ENCODE results near the gene SURF2. TPM values are rescaled to one million over a fixed set of nuclear protein-coding genes. Genes with fewer than 3 reads are reported as not detected.

The SURF2 gene
- total and polyA plus RNA-seq, 2 experiments from 2014 or later, result 39.9 to 104 TPM

DNA sequence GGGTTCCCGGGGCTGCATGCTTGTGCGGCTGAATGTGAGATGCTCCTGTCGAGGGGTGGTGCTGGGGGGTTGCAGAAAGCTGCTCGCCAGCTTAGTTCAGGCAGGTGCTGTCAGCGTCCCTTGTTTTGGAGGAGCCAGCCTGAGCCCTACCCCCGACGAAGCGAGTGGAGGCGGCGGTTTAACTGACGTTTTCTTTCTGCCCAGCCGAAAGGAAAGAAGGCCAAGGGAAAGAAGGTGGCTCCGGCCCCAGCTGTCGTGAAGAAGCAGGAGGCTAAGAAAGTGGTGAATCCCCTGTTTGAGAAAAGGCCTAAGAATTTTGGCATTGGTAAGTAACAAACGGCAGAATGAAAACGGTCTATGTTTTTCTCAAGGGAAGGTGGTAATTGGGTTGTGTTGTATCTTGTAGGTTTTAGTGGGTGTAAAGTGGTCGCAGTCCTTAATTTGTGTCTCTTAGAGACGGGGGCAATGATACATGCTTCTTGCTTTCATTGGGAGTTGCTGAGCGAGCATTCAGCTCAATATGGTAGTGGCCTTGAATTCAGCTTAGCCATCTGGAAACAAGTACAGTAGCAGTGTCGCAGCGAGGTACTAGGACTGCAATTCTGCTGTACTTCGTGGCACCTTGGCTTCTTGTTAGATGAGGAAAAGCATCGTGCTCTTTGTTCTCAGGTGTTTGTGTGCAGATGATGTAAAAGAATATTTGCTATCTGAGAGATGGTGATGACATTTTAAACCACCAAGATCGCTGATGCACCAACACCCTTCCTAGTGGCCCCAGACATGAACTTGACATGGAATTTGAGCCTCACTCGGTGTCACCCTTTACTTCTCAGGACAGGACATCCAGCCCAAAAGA is 7.4 kb upstream of the SURF2 start:
- TF ChIP-seq EZH2 (IDR thresholded peaks at IDR 0.05; ENCODE audit: low read depth, unreplicated experiment) (no peak), STAT1 (IDR thresholded peaks at IDR 0.05; ENCODE audit: unreplicated experiment) (no peak), CREB1 (CRISPR knock-in tag; IDR thresholded peaks at IDR 0.05; ENCODE audit: low read depth) (no peak), NANOG (IDR thresholded peaks at IDR 0.05; ENCODE audit: borderline replicate concordance) (no peak), EZH2phosphoT487 (IDR thresholded peaks at IDR 0.05; ENCODE audit: unreplicated experiment) (no peak), ZNF114 (CRISPR knock-in tag; IDR thresholded peaks at IDR 0.05) (no peak), ZNF331 (CRISPR knock-in tag; IDR thresholded peaks at IDR 0.05; ENCODE audit: low read depth) (no peak), ETS1 (IDR thresholded peaks at IDR 0.05) (no peak), JUNB (IDR thresholded peaks at IDR 0.05; ENCODE audit: unreplicated experiment) (no peak), REST (IDR thresholded peaks at IDR 0.05; ENCODE audit: unreplicated experiment) (no peak), POLR2AphosphoS5 (IDR thresholded peaks at IDR 0.05; ENCODE audit: low read depth) (no peak), ZNF462 (CRISPR knock-in tag; IDR thresholded peaks at IDR 0.05) (no peak)
- TF ChIP-seq, protein P1, sequence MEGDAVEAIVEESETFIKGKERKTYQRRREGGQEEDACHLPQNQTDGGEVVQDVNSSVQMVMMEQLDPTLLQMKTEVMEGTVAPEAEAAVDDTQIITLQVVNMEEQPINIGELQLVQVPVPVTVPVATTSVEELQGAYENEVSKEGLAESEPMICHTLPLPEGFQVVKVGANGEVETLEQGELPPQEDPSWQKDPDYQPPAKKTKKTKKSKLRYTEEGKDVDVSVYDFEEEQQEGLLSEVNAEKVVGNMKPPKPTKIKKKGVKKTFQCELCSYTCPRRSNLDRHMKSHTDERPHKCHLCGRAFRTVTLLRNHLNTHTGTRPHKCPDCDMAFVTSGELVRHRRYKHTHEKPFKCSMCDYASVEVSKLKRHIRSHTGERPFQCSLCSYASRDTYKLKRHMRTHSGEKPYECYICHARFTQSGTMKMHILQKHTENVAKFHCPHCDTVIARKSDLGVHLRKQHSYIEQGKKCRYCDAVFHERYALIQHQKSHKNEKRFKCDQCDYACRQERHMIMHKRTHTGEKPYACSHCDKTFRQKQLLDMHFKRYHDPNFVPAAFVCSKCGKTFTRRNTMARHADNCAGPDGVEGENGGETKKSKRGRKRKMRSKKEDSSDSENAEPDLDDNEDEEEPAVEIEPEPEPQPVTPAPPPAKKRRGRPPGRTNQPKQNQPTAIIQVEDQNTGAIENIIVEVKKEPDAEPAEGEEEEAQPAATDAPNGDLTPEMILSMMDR (conservative IDR thresholded peaks at IDR 0.05; ENCODE audit: low read depth in 2 of 2), result no peak
- Histone ChIP-seq H4K20me1 (replicated peaks; ENCODE audit: insufficient read depth) (peaks cover 52% of the 10 kb centered on the region), H3F3A (replicated peaks; ENCODE audit: low read depth) (peaks cover 61% of the 10 kb centered on the region), H3K4me2 (peak overlapping the region; percentile 99), H2AFZ (no peak overlapping the region), H3K36me3 (ENCODE audit: insufficient read depth) (peaks cover 42% of the 10 kb centered on the region), H3K79me2 (replicated peaks; ENCODE audit: insufficient read depth) (peaks cover 43% of the 10 kb centered on the region), H3K27me3 (ENCODE audit: insufficient read depth) (no peaks in the 10 kb centered on the region), H3K4me1 (ENCODE audit: insufficient read depth) (peaks cover 20% of the 10 kb centered on the region), H3K9me2 (ENCODE audit: insufficient read depth) (no peaks in the 10 kb centered on the region), H3K27ac (ENCODE audit: low read depth) (peak overlapping the region; percentile 96), H3K4me3 (peak overlapping the region; percentile 98)
- Mint-ChIP-seq H3K9me3 (no peaks in the 10 kb centered on the region; the same call in 1 of the 3 replicates), H3K4me1 (peaks cover 23% of the 10 kb centered on the region), H3K27ac (peak overlapping the region; percentile 100), H3K4me3 (peak overlapping the region; percentile 94), H3K36me3 (ENCODE audit: low read depth) (peaks cover 86% of the 10 kb centered on the region), H3K27me3 (ENCODE audit: insufficient read depth, low read depth, poor library complexity) (peaks cover 28% of the 10 kb centered on the region)
- ATAC-seq (no peak), DNase-seq (ENCODE audit: low spot score) (no peak)
